ENCODE measurements around the gene CARD6. TPM values are rescaled to one million over a fixed set of nuclear protein-coding genes. Genes with fewer than 3 reads are reported as not detected.
"Not testable (repeated sequence)": the region's sequence is repeated elsewhere in the genome, so short reads cannot be mapped to it uniquely, and the experiment has no call there.

Gene CARD6
- total and polyA plus RNA-seq, 10 donors, result 3.8 to 37.1 (median 30.5) TPM

DNA sequence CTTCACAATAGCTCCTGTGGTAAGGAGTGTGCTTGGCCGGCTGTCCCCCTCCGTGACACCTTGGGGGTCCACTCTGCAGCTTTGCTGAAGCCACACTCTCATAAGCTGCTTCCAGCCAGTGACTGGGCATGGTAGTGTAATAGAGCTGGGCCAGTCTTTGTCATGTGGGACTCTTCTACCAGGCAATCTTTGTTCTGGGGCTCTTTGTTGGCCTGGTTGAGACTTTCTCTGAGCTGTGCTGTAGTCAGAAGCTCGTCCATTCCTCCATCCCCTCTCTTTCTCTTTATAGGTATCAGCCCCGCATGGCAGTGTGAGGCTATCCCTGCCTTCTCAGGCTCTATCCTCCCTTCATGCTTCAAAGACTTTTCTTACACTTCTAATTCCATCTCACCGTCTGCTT lies 25.7 kb downstream of the CARD6 start:
- TF ChIP-seq POLR2A (IDR thresholded peaks at IDR 0.05) (no peak), POLR2AphosphoS5 (IDR thresholded peaks at IDR 0.05) (no peak)
- TF ChIP-seq, protein P1, sequence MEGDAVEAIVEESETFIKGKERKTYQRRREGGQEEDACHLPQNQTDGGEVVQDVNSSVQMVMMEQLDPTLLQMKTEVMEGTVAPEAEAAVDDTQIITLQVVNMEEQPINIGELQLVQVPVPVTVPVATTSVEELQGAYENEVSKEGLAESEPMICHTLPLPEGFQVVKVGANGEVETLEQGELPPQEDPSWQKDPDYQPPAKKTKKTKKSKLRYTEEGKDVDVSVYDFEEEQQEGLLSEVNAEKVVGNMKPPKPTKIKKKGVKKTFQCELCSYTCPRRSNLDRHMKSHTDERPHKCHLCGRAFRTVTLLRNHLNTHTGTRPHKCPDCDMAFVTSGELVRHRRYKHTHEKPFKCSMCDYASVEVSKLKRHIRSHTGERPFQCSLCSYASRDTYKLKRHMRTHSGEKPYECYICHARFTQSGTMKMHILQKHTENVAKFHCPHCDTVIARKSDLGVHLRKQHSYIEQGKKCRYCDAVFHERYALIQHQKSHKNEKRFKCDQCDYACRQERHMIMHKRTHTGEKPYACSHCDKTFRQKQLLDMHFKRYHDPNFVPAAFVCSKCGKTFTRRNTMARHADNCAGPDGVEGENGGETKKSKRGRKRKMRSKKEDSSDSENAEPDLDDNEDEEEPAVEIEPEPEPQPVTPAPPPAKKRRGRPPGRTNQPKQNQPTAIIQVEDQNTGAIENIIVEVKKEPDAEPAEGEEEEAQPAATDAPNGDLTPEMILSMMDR (IDR thresholded peaks at IDR 0.05 in 8 of 11, conservative IDR thresholded peaks at IDR 0.05 in 3 of 11), result no peak
- H3K27me3 ChIP-seq (replicated peaks in 1 of 7), result no peaks in the 10 kb centered on the region
- 79 to 94% (median 88%) methylated on average over 5 of the region's 5 CpGs for WGBS, 5 donors
- DNase-seq, result no peak
- peaks cover 0 to 5% (median 0%) of the 10 kb centered on the region in 6 donors for H3K36me3 ChIP-seq
- no peak overlapping the region for H3K4me3 ChIP-seq
- no peak overlapping the region for H3K27ac ChIP-seq
- H3K4me1 ChIP-seq, result no peaks in the 10 kb centered on the region
- H3K9me3 ChIP-seq, result peaks cover 0 to 22% (median 18%) of the 10 kb centered on the region in 8 donors
- intact Hi-C loops (cut with DNase I; ENCODE audit: low total_unique reads), result no loop called here

DNA sequence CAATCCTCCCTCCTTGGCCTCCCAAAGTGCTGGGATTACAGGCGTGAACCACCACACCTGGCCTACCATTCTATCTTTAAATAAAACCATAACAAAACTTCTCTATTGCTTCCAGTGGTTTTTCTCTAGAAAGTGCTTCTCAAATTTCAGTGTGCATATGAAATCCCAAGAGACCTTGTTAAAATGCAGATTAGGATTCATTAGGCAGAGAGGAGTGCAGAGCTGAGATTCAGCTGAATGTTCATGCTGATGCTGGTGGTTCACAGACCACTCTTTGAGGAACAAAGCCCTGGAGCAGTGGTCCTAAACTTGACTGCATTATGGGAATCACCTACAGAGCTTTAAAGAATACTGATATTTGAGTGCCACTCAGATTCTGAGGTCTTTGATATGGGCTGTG lies 28.2 kb downstream of the CARD6 start:
- no peak overlapping the region for H3K4me3 ChIP-seq
- peaks cover 0 to 16% (median 11%) of the 10 kb centered on the region in 8 donors for H3K9me3 ChIP-seq
- TF ChIP-seq POLR2AphosphoS5 (IDR thresholded peaks at IDR 0.05) (no peak), POLR2A (IDR thresholded peaks at IDR 0.05) (no peak)
- TF ChIP-seq, protein P1 (IDR thresholded peaks at IDR 0.05 in 8 of 11, conservative IDR thresholded peaks at IDR 0.05 in 3 of 11), result no peak
- H3K27me3 ChIP-seq (replicated peaks in 1 of 7), result no peaks in the 10 kb centered on the region
- H3K36me3 ChIP-seq, result peaks cover 0 to 2% (median 0%) of the 10 kb centered on the region in 6 donors
- H3K4me1 ChIP-seq, result no peaks in the 10 kb centered on the region
- 67 to 83% (median 75%) methylated on average over 1 of the region's 1 CpG for WGBS, 5 donors
- intact Hi-C loops (cut with DNase I; ENCODE audit: low total_unique reads), result no loop called here
- no peak overlapping the region for H3K27ac ChIP-seq
- no peak for DNase-seq

DNA sequence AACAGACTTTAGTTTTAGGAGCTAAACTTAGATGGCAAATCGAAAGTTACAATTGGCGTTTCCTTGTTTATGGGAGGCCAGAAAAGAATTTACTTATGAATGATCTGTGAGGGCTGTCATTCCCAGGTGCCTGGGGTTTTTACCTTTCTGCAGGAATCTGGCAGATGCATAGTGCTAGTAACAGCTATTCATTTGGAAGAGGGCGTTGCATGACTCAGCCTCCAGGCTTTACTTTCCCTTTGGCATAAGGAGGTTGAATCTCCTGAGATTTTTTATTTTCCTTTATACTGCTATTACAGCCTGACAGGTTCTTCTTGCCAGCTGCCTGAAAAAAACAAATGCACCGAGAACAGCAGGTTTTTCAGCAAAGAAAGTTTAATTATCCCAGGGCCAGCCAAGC lies 30.0 kb downstream of the CARD6 start:
- Histone ChIP-seq H3K9me3 (no peaks in the 10 kb centered on the region), H3K27ac (no peak overlapping the region), H3K36me3 (no peaks in the 10 kb centered on the region), H3K4me1 (no peaks in the 10 kb centered on the region), H3K4me3 (no peak overlapping the region), H3K27me3 (replicated peaks in 1 of 7) (no peaks in the 10 kb centered on the region)
- 78 to 91% (median 86%) methylated on average over 4 of the region's 4 CpGs for WGBS, 5 donors
- TF ChIP-seq, protein P1 (IDR thresholded peaks at IDR 0.05 in 8 of 11, conservative IDR thresholded peaks at IDR 0.05 in 3 of 11), result no peak
- no peak for TF ChIP-seq POLR2A (IDR thresholded peaks at IDR 0.05)
- TF ChIP-seq POLR2AphosphoS5 (IDR thresholded peaks at IDR 0.05), result no peak
- intact Hi-C loops (cut with DNase I; ENCODE audit: low total_unique reads), result loop anchor here (10.0 kb wide), 1 partner anchor 116 kb away; the partner anchor contains the start of gene TTC33
- no peak for DNase-seq

DNA sequence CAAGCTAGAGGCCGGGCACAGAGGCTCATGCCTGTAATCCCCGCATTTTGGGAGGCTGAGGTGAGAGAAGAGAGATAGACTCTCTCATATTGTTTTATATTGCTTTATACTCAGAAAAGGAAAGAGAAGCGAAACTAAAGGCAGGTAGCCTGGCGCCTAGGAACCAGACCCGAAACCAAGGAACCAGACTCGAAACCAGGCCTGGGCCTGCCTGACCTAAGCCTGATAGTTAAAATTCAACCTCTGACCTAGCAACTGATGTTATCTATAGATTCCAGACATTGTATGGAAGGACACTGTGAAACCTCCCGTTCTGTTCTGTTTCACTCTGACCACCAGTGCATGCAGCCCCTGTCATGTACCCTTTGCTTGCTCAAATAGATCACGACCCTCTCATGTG lies 31.1 kb downstream of the CARD6 start:
- not testable (repeated sequence) for H3K36me3 ChIP-seq; H3K27ac ChIP-seq; H3K4me1 ChIP-seq; DNase-seq; H3K27me3 ChIP-seq (replicated peaks in 1 of 7); H3K9me3 ChIP-seq; H3K4me3 ChIP-seq
- intact Hi-C loops (cut with DNase I; ENCODE audit: low total_unique reads), result loop anchor here (10.0 kb wide), 1 partner anchor 117 kb away; the partner anchor contains the start of gene TTC33
- 79 to 91% (median 90%) methylated on average over 8 of the region's 8 CpGs for WGBS, 5 donors

Data from spleen (tissue), 11 donors.